HepG2 (cell line): ENCODE measurements around the gene ZBTB7C. TPM values are rescaled to one million over a fixed set of nuclear protein-coding genes. Genes with fewer than 3 reads are reported as not detected.

Experiments
- ATAC-seq: fragments of 200-7000 bp; cut with Tn5 transposase; 3 replicates; pipeline ENCODE4 v1.9.1; 2020; ENCODE audit warnings: mild to moderate bottlenecking, moderate library complexity
- BruUV-seq: library from RNA; stranded (reverse); fragments of 400-500 nt; replicated peaks from 2 replicates; lab custom pipeline; 2021; lab: Mats Ljungman, UMichigan
- CTCF ChIA-PET: fragments of 300-600 bp; formaldehyde crosslinking; extraction: SDS; loops from one replicate; lab custom pipeline; 2021; ENCODE audit warnings: low total read pairs, inconsistent platforms, low intra/inter-chr PET ratio; lab: Yijun Ruan, JAX
- POLR2A ChIA-PET: fragments of 350-600 bp; sonication (Branson Sonifier 250); formaldehyde crosslinking; loops from one replicate; lab custom pipeline; 2020; ENCODE audit warnings: antibody characterized with exemption, inconsistent platforms; lab: Yijun Ruan, JAX
- DNase-seq: peaks from one replicate; pipeline ENCODE4 v3.0.0-alpha.2; 2015; ENCODE audit warnings: low spot score
- FAIRE-seq: peaks from 3 replicates; lab custom pipeline; 2011; peaks lifted over from hg19 to GRCh38; lab: Jason Lieb, UNC
- H2AFZ ChIP-seq: one replicate; pipeline ENCODE4 v1.6.1; 2011; ENCODE audit warnings: low read length, inconsistent platforms
- H3K27ac ChIP-seq: fragments of 300-600 bp; 3 replicates; pipeline ENCODE4 v1.8.0; 2011; ENCODE audit warnings: mixed run types, mild to moderate bottlenecking, mixed read lengths, low read length, inconsistent platforms; ENCODE audit not compliant: insufficient read depth; ENCODE audit errors: extremely low read length
- H3K27me3 ChIP-seq, 2 experiments: fragments of 200-600 bp in 1 of 2; 2 replicates in 1 of 2; 3 replicates in 1 of 2; pipeline versions ENCODE4 v1.6.0 to v1.8.0; 2011; ENCODE audit warnings: low read length in 2 of 2, mild to moderate bottlenecking in 2 of 2, moderate library complexity in 2 of 2, inconsistent platforms in 1 of 2; ENCODE audit not compliant: insufficient read depth in 2 of 2, control insufficient read depth in 1 of 2
- H3K36me3 ChIP-seq, 2 experiments: fragments of 200-600 bp in 1 of 2; replicated peaks in 1 of 2; 2 replicates in 1 of 2; 3 replicates in 1 of 2; pipeline versions ENCODE4 v1.5.1 to v1.8.0; 2011; ENCODE audit warnings: low read length in 2 of 2, inconsistent platforms in 1 of 2; ENCODE audit not compliant: insufficient read depth in 2 of 2, control insufficient read depth in 1 of 2
- H3K4me1 ChIP-seq: 2 replicates; pipeline ENCODE4 v1.5.1; 2012; ENCODE audit warnings: low read length, inconsistent platforms; ENCODE audit not compliant: insufficient read depth
- H3K4me2 ChIP-seq: 2 replicates; pipeline ENCODE4 v1.6.0; 2011; ENCODE audit warnings: low read depth, low read length, inconsistent platforms
- H3K4me3 ChIP-seq, 3 experiments: fragments of 200-600 bp in 1 of 3; sonication (generic), shearing (Covaris generic) in 1 of 3; replicated peaks in 1 of 3; 2 replicates each; pipeline ENCODE4 v1.5.1; 2011 to 2016; ENCODE audit warnings: low read length in 3 of 3, inconsistent platforms in 2 of 3, low read depth in 2 of 3, mild to moderate bottlenecking in 2 of 3, control low read depth in 1 of 3, mixed read lengths in 1 of 3; ENCODE audit not compliant: insufficient read depth in 1 of 3
- H3K79me2 ChIP-seq: one replicate; pipeline ENCODE4 v1.6.1; 2011; ENCODE audit warnings: low read length, inconsistent platforms; ENCODE audit not compliant: insufficient read depth
- H3K9ac ChIP-seq: 2 replicates; pipeline ENCODE4 v1.6.0; 2011; ENCODE audit warnings: mild to moderate bottlenecking, low read depth, low read length, inconsistent platforms; ENCODE audit not compliant: insufficient read depth
- H3K9me3 ChIP-seq: 2 replicates; pipeline ENCODE4 v1.5.1; 2012; ENCODE audit warnings: mild to moderate bottlenecking, low read length
- H4K20me1 ChIP-seq: 2 replicates; pipeline ENCODE4 v1.6.0; 2011; ENCODE audit warnings: inconsistent platforms, mild to moderate bottlenecking, low read length, moderate library complexity; ENCODE audit not compliant: insufficient read depth
- KAT2B ChIP-seq: fragments of 150-350 bp; IDR thresholded peaks from 2 replicates; pipeline ENCODE4 v1.6.1; 2014; ENCODE audit warnings: low read depth, low read length, borderline replicate concordance
- KDM4B ChIP-seq: sonication (generic); formaldehyde crosslinking; IDR thresholded peaks from 2 replicates; pipeline ENCODE4 v1.4.0; 2020; ENCODE audit warnings: missing genetic modification reagents
- PAX8 ChIP-seq: sonication (generic); formaldehyde crosslinking; IDR thresholded peaks from 2 replicates; pipeline ENCODE4 v1.8.0; 2022; ENCODE audit warnings: mild to moderate bottlenecking, missing genetic modification reagents, borderline replicate concordance
- RFXAP ChIP-seq: sonication (generic); formaldehyde crosslinking; IDR thresholded peaks from 2 replicates; pipeline ENCODE4 v1.4.0; 2020; ENCODE audit warnings: missing genetic modification reagents, borderline replicate concordance
- ZNF451 ChIP-seq: sonication (generic); formaldehyde crosslinking; IDR thresholded peaks from 2 replicates; pipeline ENCODE4 v1.5.0; 2020; ENCODE audit warnings: mild to moderate bottlenecking, missing genetic modification reagents
- ZNF839 ChIP-seq: sonication (generic); formaldehyde crosslinking; IDR thresholded peaks from 2 replicates; pipeline ENCODE4 v1.4.0; 2020; ENCODE audit warnings: missing genetic modification reagents, mild to moderate bottlenecking, borderline replicate concordance
- ZSCAN22 ChIP-seq: sonication (generic); formaldehyde crosslinking; IDR thresholded peaks from 2 replicates; pipeline ENCODE4 v1.4.0; 2020; ENCODE audit warnings: mild to moderate bottlenecking, missing genetic modification reagents
- WGBS: methylation state at CpG from one replicate; pipeline ENCODE4 v1.1.6; 2017; ENCODE audit warnings: low lambda C conversion rate; 5-methylcytosine and 5-hydroxymethylcytosine counted together
- in situ Hi-C: cut with HindIII; loops from 2 replicates; pipeline ENCODE4 v1.10.0; 2017; ENCODE audit warnings: low pct_unique_long_range_greater_than_20kb; ENCODE audit not compliant: extremely low pct_ligation_motif_present
- intact Hi-C: fragments of 100-400 bp; cut with micrococcal nuclease; formaldehyde crosslinking; loops from one replicate; pipeline ENCODE4 v1.10.0; 2022; ENCODE audit not compliant: unreplicated experiment
- polyA plus RNA-seq, 8 experiments: library from polyadenylated mRNA; depleted of rRNA in 3 of 8; stranded (reverse) in 7 of 8; unstranded in 1 of 8; fragments of >200 nt; fragmentation: Illumina TruSeq in 4 of 8; extraction: Trizol in 4 of 8; gene quantifications; 2 replicates each; pipeline versions ENCODE4 v1.2.1 to v1.2.3, GENCODE V29; 2011 to 2016; ENCODE audit warnings: low read depth in 4 of 8, missing spikeins in 1 of 8, mixed read lengths in 1 of 8; ENCODE audit not compliant: insufficient read depth in 1 of 8
- total RNA-seq, 5 experiments: library from RNA; depleted of rRNA; stranded (reverse); fragments of >200 nt; fragmentation: Illumina TruSeq; extraction: Trizol; gene quantifications; 2 replicates each; pipeline ENCODE4 v1.2.3, GENCODE V29; 2016; ENCODE audit warnings: low read depth in 1 of 5

The ZBTB7C gene
- total and polyA plus RNA-seq, 2 of the 13 experiments (the other 11 are each of a cell fraction or from before 2014, with no cell fraction given): 0.01 to 0.04 TPM

GRCh38 chr18:48164116-48164515, 245.1 kb downstream of the ZBTB7C start:
- ChIA-PET CTCF (no interaction called here), POLR2A (interaction anchor here (3.0 kb wide), 1 partner anchor 10 kb away, joined by 9 read pairs; no protein-coding TSS in a partner anchor)
- intact Hi-C loops (no loop called here), in situ Hi-C loops (no loop called here)
- Histone ChIP-seq H2AFZ (no peak overlapping the region), H3K4me2 (peak overlapping the region; percentile 6; the same call in 1 of the 2 replicates), H3K79me2 (no peaks in the 10 kb centered on the region), H3K9ac (no peak overlapping the region), H3K9me3 (no peaks in the 10 kb centered on the region), H3K27ac (no peak overlapping the region), H3K36me3 (no peaks in the 10 kb centered on the region), H3K4me1 (peaks cover 84% of the 10 kb centered on the region), H4K20me1 (no peaks in the 10 kb centered on the region), H3K4me3 (no peak overlapping the region), H3K27me3 (peaks cover 0 to 22% of the 10 kb centered on the region in 2 experiments; a peak in 1 of 5 replicates)
- WGBS: 14% methylated on average over 1 of the region's 4 CpGs
- TF ChIP-seq RFXAP (CRISPR knock-in tag) (no peak), ZNF839 (CRISPR knock-in tag) (no peak), KDM4B (CRISPR knock-in tag) (no peak), ZNF451 (no peak), KAT2B (no peak)
- DNase-seq (no peak), ATAC-seq (no peak), FAIRE-seq (no peak)
- BruUV-seq: no TSS peak

- Histone ChIP-seq H3K9me3 (no peaks in the 10 kb centered on the region), H3K27me3 (peaks cover 0 to 22% of the 10 kb centered on the region in 2 experiments; a peak in 1 of 5 replicates), H3K27ac (no peak overlapping the region), H3K9ac (no peak overlapping the region), H3K79me2 (no peaks in the 10 kb centered on the region), H3K36me3 (no peaks in the 10 kb centered on the region), H2AFZ (no peak overlapping the region), H3K4me1 (peaks cover 82% of the 10 kb centered on the region), H3K4me2 (no peak overlapping the region), H3K4me3 (0 out of 6 replicates have a peak overlapping the region, but pooled peaks of 1 of the 3 experiments have one; percentile 1), H4K20me1 (no peaks in the 10 kb centered on the region)
- no peak for FAIRE-seq
- no peak for DNase-seq
- intact Hi-C loops (no loop called here), in situ Hi-C loops (no loop called here)
- no peak for ATAC-seq
- CTCF ChIA-PET: no interaction called here
- TF ChIP-seq ZSCAN22 (CRISPR knock-in tag) (peak; percentile 95), PAX8 (CRISPR knock-in tag) (no peak)
- BruUV-seq: no TSS peak
- 3% methylated on average over 3 of the region's 3 CpGs for WGBS
- POLR2A ChIA-PET: interaction anchor here (3.0 kb wide), 1 partner anchor 10 kb away, joined by 9 read pairs; no protein-coding TSS in a partner anchor
Observed at GRCh38 chr18:48163738-48164115, 245.5 kb downstream of the ZBTB7C start.
